GM18511 (cell line): ENCODE data around the gene CBLN1.

ENCODE experiments used
- ATAC-seq: cut with Tn5 transposase; IDR thresholded peaks from one replicate; pipeline ENCODE4 v1.9.1; 2021; ENCODE audit warnings: mild to moderate bottlenecking, moderate library complexity; ENCODE audit not compliant: unreplicated experiment

CBLN1 gene

DNA sequence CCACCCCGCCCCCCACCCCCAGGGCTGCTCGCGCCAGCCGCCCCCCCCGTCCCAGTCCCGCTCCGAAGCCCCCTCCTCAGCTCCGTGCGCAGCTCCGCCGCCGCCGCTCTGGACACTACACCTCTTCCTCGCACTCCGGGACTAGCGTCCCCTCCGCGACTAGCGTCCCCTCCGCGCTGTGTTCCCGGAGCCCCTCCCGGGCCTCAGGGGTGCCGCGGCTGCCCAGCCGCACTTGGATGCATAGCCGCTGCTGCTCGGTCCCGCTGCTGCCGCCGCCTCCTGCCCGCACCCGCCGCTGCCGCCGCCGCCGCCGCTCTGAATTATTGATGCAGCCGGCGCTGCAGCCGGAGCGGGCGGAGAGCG is at the start of gene CBLN1:
Gene CBLN1 (minus strand): TSS at position 359 of the 363 bp plus-strand sequence. CDS start 373 bp downstream, outside the sequence.
- peak; percentile 23 for ATAC-seq

DNA sequence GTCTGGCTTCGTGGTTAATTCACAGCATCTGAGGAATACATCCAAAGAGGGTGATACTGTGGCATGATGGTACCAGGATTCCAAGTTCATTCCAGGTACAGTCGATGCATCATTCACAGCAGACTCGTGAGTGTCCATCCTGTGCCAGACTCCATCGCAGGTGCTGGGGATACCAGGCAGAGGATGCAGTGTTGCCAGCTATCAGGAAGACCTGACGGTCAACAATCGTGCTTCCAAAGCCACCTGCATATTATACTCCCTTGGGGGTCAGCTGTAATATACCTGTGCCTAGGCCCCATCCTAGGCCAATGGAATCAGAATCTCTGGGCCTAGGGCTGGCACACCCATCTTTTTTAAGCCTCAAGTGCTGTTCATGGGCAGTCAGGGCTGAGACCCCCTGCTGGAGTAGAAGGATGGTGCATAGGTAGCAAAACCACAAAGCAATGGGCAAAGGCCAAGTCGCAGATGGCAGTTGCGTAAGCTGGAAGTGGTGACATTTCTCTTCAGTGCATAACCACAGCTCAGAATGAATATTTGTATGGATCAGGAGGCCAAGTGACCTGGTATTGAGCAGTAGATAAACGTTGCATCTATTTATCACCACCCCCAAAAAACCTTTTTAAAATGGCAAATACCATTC is 49.0 kb upstream of the CBLN1 start:
- no peak for ATAC-seq

DNA sequence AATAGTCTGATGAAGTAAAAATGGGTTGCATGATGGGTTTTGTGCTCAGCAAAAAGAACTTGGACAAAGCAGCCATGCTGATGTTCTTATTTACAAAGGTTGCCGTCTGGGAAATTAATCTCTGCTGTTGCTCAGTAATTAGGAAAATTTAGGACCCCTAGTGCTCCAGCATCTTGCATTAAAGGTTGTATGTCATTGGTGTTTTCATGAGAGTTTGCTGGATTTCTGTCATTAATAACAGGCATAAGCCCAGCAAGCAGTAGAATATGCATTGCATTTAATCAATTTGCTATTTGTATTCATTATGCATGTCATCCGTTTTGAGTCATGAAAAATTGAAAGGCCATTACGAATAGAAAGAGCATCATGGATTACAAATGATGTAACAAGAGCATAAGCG is 46.7 kb upstream of the CBLN1 start:
- ATAC-seq = no peak

DNA sequence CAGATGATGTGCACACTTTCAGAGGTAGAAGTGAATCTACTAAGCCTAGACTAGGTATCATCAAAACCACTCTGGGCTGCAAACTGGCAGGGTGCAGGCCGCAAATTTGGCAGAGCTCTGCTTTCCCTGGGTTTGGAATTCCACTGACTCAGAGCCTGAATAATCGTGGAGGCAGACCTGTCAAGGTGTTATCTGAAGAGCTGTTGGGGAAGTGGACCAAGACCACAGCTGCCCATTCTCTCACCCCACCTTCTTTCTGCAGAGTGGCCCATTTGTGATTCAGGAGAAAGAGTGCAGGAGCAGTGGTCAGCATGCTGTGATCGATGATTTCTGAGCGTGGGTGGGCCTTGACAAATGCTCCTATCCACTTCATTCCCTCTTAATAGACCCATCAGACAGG is 45.8 kb upstream of the CBLN1 start:
- no peak for ATAC-seq

DNA sequence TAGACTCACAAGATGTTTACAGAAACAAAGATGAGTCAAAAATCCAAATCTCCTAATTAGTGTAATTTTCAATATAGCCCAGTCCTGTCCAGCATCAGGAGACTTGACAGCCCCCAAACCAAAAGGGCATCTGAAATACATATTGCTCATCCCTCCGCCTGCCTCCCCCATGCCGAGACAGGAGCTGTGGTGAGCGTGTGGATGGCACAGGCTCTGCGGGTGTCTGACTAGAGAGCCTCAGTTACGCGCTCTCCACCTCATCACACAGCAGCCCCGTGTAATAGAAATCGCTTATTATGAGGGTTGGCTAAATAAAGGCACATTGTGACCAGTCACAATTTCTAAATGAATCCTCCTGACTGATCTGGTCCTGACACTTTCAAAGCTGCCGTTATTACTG is 43.1 kb upstream of the CBLN1 start:
- ATAC-seq = no peak

DNA sequence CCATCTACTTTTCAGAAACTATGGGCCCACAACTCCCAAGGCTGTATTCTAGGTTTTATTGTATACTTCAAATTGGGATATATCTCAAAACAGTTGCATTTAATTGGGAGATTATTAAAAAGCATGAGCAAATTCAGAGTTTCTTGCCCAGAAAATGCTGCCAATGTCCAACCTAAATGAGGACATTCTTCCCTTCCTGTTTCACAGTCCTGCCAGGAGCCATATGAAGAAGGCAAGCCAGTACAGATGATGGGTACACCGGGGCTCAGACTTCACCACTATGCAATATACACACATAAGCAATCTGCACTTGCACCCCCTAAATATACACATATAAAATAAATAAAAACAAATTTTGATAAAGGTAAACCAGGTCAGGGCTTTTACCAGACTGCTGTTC is 34.0 kb upstream of the CBLN1 start:
- no peak for ATAC-seq

DNA sequence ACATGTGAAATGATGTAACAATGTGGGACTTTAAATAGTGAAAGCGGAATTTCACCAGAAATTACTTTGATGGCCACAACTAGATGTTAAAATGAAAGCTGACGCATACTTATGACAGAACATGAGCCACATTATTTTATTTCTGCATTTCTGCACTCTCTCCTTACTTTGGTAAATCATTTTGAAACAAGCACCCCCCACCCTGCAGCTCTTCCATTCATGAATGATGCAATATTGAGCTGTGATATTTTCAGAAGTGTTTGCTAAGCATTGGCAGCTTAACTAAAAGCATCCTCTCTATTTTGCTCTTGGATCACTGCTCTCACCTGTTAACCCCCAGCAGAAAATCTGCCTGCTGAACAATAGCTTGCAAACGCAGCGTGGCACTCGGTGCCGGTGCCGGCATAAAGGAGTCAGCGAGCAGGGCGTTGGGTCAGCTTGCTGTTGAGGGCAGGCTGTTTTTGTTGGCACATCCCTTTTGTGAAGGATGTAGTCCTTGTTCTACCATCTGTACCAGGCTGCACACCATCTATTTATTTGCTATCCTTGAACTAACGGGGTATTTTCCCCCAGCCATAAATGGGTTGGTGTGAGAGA is 30.8 kb upstream of the CBLN1 start:
- ATAC-seq = no peak

DNA sequence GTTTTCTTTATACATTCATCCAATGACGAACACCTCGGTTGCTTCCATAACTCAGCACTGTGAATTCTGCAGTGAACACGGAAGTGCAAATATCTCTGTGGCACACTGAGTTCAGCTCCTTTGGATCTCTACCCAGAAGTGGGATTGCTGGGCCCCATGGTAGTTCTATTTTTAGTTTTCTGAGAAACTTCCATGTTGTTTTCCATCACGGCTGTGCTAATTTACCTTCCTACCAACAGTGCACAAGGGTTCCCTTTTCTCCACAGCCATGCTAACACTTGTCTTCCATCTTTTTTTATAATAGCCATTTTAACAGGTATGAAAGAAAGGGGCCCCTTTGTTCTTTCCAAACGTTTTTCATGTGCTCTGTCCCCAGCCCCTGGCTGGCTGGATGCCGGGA is 30.2 kb upstream of the CBLN1 start:
- ATAC-seq = no peak

DNA sequence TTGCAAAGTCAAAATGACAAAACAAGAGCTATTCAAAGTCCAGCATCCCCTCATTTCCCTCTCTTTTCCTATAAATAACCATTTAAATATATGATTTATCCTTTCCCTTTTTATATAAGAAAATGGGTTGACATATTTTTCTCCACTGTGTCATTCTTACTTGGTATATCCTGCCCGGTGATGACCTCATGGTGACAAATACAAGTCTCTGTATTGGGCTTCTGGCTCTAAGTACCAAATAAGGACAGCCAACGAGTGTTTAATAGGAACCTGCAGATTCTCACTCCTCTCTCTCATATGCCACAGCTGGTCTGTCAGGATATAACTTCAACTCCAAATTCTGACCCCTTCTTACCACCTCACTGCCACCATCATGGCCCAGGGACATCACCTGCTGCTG is 25.5 kb upstream of the CBLN1 start:
- no peak for ATAC-seq

DNA sequence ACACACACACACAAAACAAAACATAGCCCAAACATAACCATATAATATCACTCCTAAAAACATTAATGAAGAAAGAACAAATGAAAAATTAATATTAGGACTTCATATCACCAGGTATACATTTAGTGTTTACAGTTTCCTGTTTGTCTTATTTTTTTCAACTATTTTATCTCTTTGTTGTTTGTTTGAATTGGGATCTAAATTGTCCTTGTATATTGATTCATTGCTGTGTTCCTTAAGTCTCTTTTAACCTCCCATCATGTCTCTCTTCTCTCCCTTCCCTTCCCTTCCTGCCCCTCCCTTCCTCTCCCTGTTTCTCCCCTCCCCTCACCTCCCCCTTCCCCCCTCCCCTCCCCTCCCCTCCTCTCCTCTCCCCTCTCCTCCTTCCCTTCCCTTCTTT is 23.8 kb upstream of the CBLN1 start:
- no peak for ATAC-seq

DNA sequence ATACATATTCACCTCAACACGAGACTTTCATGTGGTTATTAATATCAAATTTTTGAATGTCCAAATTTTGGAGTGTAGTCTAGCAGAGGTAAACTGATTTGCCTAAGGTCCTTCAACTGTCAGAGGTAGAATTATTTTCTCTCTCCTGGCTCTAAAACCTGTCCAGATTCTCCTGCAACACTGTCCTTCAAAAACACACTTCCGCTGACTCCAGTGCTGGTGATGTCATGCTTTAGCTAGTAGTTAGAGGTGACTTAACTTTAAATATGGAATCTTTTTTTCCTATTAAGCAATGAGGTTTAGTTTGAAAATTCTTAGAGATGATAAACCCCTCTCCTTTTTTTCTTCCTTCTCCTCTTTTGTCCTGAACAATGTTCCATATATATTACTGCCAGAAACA is 10.8 kb upstream of the CBLN1 start:
- no peak for ATAC-seq

DNA sequence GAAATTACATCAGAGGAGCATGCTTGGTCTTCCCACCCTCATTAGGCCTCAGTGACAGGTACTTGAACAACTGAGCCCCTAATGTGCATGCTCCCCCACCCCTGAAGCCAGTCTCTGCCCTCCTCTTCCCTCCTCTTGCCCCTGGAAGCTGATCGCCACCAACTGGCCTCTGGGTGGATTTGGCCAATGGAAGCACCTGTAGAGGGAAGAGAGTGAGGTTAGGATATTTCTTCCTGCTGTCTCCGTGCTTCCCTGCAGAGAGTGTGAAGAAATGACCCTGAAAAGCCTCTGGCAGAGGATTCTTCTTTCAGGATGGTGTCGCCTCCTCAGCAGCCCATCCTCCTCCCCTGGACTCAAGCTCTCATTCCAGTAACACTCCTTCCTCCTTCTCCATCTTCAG is 5.9 kb upstream of the CBLN1 start:
- no peak for ATAC-seq

DNA sequence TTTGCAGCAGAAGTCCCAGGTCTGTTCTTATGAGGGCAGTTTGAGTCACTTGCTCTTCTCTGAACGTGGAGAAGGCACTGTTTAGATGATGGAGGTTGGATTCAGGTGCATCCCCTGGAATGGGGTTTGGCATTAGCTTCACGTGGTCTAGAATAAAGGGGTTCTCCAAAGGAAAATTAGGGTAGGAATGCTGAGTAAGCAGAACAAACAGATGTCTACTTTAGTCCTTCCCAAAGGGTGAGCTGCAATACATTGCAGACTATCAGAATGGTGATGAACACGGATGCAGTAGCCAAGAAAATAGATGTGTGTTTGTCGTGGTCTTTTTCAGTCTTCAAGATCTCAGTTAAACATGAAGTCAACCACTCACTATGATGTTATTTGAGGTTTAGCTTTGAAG is 3.3 kb upstream of the CBLN1 start:
- ATAC-seq = no peak

DNA sequence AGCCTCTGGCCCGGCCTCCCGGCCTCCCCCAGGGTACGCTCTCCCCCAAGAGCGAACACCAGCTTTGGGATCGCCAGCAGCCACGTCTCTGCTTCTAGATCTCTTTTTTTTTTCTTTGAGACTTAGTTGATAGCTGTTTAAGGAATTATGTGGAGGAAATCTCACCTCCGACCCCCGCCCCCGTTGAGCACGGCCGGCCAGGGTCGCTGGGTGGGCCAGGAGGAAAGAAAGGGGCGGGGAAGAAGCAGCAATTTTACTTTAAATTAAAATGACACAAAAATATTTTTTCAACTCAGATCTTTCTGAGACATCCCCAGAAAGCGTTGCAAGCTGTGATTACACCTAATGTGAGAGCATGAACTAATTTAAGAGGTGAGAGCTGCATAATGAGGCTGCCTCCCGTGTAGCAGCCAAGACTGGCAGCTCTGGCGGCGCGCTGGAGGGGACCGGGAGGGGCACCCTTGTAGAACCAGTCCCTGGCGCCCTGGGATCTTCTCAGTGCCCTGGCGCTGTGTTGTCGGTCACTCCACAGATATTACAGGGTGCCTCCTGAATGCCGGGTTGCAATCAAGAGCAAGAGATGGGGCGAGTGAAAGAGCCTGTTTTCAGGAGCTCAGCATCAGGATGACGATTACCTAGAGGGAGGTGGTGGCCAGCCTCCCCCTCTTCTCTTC is 1.9 kb upstream of the CBLN1 start:
- no peak for ATAC-seq

DNA sequence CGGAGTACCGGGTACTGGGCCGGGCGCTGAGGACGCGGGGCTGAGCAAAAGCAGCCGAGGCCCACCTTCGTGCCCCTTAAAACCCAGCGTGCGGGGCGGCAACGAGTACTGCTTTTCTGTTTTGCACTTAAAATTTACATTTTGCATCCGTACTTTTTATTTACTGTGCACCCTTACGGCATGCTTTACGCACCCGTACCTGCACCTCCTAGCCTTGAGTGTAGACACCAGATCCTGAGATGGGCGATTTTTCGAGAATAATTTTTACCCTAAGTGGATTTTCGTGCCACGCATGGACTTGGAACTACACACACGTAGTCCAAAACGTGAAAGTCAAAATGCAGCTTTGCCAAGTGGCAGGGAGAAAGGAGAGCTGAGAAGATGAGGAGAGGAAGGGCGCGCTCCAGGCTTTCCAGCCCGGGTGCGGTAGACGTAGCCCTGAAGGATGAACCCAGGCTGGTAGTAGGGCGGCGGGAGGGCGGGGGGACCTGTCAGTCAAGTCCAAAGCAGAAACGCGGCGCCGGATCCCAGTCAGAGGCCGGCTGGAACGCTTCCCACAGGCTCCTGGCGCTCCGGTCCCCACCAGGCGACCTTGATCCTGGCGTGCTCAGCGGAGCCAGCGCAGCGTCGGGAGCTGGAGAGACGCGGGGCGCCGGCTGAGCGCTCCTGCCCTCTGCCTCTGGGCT is 1.2 kb upstream of the CBLN1 start:
- no peak for ATAC-seq

DNA sequence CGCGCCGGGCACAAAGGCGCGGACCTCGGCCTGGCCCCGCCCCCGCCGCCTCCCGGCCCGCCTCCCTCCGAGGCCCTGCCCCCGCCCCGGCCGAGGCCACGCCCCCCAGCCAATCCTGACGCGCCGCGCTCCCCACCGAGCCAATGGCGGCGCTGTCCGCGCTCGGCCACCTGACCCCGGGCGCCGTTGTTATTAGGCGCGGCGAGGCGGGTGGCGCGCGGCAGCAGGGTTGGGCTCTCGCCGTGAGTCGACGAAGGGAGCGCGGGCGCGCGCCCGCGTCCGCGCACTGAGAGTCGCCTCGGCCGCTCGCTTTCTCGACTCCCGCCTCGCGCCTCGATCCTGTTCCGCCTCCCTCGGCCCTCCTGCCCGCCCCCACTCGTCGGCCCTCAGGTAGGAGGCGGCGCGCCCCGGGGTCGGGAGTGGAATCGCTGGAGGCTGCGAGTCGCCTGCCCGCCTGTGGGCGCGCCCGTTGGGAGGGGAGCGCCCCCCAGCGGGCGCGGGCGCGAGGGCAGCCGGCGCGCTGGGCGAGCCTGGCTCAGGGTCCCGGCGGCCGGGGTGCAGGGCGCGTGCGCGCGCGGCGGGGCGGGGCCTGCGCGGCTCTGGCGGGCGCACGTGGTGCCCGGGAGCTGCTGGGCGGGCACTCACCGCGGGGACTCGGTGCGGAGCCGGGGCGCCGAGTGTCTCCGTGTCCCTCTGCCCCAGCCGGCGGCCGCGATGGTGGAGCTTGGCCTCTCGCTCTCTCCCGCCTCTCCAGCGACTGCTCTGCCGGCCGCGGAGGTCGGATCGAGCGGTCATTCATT is 405 bp upstream of the CBLN1 start:
- ATAC-seq = peak; percentile 79

DNA sequence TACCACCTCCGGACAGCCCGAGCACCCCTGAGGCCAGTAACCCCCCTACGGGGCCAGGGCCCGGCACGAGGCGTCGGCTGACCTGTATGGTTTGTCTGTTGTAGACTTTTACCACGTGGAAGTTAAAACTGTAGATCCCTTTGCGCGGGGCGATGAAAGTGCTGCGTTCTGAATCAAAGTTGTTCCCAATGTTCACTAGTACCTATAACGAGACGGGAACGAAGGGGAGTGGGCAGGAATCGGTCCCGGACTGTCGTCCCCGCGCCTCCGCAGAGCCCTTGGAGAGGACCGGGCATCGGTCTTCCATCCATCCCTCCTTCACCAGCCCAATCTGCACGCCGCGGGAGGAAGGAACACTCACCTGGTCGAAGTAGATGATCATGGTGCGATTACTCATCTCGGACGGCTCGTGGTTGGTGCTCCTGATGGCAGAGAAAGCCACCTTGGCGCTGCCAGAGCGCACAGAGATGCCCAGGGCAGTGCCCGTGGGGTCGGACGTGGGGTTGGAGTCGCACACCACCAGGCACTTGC is 732 bp downstream of the CBLN1 start:
- no peak for ATAC-seq

DNA sequence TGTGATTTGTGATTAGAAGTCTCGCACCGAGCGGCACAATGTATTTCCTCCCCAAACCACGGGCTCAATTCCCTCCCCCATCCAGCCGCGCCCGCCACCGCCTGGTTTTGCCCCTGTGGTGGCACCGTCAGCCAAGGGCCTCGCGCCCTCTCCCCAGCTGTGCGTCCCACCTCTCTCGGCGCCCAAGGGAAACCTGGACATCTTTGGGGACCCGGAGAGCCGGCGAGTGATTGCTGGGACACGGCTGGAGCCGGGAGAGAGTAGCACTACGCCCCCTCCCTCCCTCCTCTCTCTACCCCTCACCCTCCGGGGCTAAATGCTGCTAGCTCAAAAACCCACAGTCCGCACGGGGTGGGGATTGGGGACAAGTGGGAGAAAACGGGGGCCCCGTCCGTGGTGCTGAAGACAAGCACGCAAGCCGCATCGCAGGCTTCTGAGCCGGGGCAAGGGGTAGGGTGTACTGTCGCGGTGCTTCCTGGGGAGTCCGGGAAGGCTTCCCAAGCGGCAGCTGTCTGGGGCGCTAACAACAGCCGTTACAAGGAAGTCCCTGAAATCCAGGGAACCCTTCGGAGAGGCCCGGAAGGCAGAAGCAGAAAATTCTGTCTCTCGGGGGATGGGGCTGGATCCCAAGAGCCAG is 1.4 kb downstream of the CBLN1 start:
- ATAC-seq = no peak

DNA sequence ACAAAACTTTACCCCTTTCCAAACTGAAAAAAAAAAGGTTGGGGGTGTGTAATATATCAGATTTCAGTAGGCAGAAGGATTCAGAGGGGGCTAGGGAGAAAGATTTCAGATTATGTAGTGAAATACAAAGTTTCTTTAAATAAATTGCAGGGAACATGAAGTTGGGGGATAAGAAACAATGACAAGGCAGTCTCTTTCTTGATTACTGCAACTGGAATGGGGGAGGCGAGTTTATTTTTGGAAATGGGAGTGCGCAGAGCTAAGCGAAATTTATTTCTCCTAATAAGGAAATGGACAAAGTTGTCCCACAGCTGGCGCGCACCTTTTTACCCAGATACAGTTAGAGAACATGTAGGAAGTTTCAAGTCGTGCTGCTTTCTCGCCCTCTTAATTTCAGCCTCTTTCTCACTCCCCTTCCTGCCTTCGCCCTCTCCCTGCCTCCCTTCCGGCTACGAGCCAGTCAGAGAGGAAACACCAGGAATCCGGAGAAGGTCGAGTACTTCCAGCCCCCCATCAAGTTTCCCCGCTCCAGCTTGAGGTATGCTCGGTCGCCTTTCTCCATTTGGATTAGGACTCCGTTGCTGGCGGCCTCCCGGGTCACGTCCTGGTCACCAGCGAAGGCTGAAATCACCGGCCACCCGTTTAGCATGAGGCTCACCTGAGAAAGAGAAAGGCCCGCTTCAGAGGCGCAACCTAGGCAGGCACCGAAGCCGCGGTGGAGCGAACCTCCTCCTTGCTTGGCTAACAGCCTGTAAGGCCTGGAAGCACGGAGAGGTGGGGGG is 2.5 kb downstream of the CBLN1 start:
- no peak for ATAC-seq

DNA sequence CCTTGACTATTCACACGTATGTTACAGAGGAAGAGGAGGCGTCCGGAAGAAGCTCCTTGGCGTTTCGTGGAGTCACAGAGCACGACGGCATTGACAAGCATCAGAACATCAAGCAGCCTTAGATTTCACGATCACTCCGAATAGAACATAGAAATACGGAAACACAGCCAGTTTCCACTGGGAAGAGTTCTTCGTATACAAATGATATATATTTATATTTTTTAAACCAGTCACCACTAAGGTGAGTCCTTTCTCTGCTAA is 3.1 kb downstream of the CBLN1 start:
- no peak for ATAC-seq
